Thyroid gland (tissue), 4 donors: ENCODE results near the gene BRINP1. TPM values are rescaled to one million over a fixed set of nuclear protein-coding genes. Genes with fewer than 3 reads are reported as not detected.

Experiments used
- DNase-seq, 2 donors: peaks; one replicate each; pipeline ENCODE4 v3.0.0-alpha.2; 2019
- H3K27ac ChIP-seq, 3 donors: fragments of 200-600 bp; sonication (generic); 1 replicate in 2 of 3; 2 replicates in 1 of 3; pipeline ENCODE4 v1.5.1; 2016 to 2019; ENCODE audit warnings: mild to moderate bottlenecking in 1 of 3, moderate library complexity in 1 of 3
- H3K27me3 ChIP-seq: fragments of 200-600 bp; sonication (generic); one replicate; pipeline ENCODE4 v1.5.1; 2019
- H3K36me3 ChIP-seq, 2 donors: fragments of 200-600 bp; sonication (generic); one replicate each; pipeline ENCODE4 v1.5.1; 2016 to 2019
- H3K4me1 ChIP-seq, 2 donors: fragments of 200-600 bp; sonication (generic); one replicate each; pipeline ENCODE4 v1.5.1; 2017 to 2019
- H3K4me3 ChIP-seq, 3 donors: fragments of 200-600 bp; sonication (generic); replicated peaks in 1 of 3; 1 replicate in 2 of 3; 2 replicates in 1 of 3; pipeline ENCODE4 v1.5.1; 2016; ENCODE audit warnings: mild to moderate bottlenecking in 1 of 3
- H3K9me3 ChIP-seq: fragments of 200-600 bp; sonication (generic); one replicate; pipeline ENCODE4 v1.5.1; 2017
- POLR2A ChIP-seq, 2 donors: fragments of 450-650 bp; IDR thresholded peaks; one replicate each; pipeline ENCODE4 v1.6.1; 2017; ENCODE audit warnings: antibody characterized with exemption in 2 of 2, mild to moderate bottlenecking in 2 of 2, moderate library complexity in 1 of 2
- WGBS, 2 donors: methylation state at CpG; one replicate each; pipeline ENCODE4 v1.1.5; 2017; 5-methylcytosine and 5-hydroxymethylcytosine counted together
- intact Hi-C: fragments of 100-400 bp; cut with DNase I; formaldehyde crosslinking; loops from one replicate; pipeline ENCODE4 v1.15.1; 2023
- total RNA-seq, 4 donors: library from RNA; depleted of rRNA; stranded (reverse); fragments of >200 nt; gene quantifications; one replicate each; pipeline ENCODE4 v1.2.3, GENCODE V29; 2016
- TF ChIP-seq, protein P1 (sequence below), 6 experiments: fragments of 200-600 bp in 3 of 6; fragments of 450-650 bp in 3 of 6; sonication (generic) in 3 of 6; IDR thresholded peaks; one replicate each; pipeline ENCODE4 v1.5.1; 2016 to 2019; ENCODE audit warnings: antibody characterized with exemption in 6 of 6, mild to moderate bottlenecking in 2 of 6, inconsistent platforms in 1 of 6, moderate library complexity in 1 of 6

Gene BRINP1
- total RNA-seq, 4 donors from 2014 or later = 0.67 to 1.1 (median 0.93) TPM; not detected in 1

DNA sequence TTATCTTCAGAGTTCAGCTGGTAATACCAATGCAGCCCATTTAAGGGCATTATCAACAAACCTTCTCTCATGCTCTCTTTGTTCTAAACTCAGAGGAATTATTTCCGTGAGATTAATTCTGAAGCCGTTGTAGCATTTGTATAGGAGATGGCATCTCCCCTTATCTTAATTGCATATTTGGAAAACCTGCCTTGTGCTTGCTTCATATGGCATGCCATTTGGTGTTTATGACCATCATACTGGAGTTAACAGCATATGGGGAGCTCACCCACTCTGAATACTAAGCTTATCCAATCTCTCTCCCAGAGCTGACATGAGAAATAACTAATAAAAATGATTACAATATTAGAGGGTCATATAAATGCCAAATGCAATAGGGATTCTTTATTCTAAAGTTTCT is 243.2 kb downstream of the BRINP1 start:
- WGBS, 2 donors = 83 to 91% methylated on average over 2 of the region's 2 CpGs
- intact Hi-C loops = no loop called here
- H3K4me3 ChIP-seq = no peak overlapping the region
- no peaks in the 10 kb centered on the region for H3K9me3 ChIP-seq
- no peaks in the 10 kb centered on the region for H3K27me3 ChIP-seq
- no peak overlapping the region for H3K27ac ChIP-seq
- no peak for DNase-seq
- H3K36me3 ChIP-seq = no peaks in the 10 kb centered on the region
- no peak for TF ChIP-seq POLR2A (IDR thresholded peaks at IDR 0.05)
- TF ChIP-seq, protein P1, sequence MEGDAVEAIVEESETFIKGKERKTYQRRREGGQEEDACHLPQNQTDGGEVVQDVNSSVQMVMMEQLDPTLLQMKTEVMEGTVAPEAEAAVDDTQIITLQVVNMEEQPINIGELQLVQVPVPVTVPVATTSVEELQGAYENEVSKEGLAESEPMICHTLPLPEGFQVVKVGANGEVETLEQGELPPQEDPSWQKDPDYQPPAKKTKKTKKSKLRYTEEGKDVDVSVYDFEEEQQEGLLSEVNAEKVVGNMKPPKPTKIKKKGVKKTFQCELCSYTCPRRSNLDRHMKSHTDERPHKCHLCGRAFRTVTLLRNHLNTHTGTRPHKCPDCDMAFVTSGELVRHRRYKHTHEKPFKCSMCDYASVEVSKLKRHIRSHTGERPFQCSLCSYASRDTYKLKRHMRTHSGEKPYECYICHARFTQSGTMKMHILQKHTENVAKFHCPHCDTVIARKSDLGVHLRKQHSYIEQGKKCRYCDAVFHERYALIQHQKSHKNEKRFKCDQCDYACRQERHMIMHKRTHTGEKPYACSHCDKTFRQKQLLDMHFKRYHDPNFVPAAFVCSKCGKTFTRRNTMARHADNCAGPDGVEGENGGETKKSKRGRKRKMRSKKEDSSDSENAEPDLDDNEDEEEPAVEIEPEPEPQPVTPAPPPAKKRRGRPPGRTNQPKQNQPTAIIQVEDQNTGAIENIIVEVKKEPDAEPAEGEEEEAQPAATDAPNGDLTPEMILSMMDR (IDR thresholded peaks at IDR 0.05) = no peak
- H3K4me1 ChIP-seq = no peaks in the 10 kb centered on the region

DNA sequence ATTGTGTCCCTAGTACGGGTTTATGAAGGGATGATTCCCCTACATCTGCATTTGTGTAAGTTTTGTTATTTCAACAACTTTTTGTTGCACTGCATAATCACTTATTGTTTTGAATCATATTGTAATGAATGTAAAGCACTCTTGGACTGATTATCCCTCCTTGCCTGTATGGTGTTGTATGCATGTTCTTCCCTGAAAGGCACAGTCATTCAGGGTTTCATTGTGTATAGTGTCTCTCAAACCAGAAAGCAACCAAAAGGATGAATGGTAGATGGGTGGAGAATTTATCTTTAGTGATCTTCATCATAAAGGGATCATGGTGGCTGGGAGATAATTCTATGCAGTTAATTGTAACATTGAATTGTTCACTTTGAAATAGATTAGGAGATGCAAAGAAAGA is 247.3 kb downstream of the BRINP1 start:
- no peaks in the 10 kb centered on the region for H3K36me3 ChIP-seq
- no peak for DNase-seq
- no peak overlapping the region for H3K27ac ChIP-seq
- intact Hi-C loops = no loop called here
- H3K9me3 ChIP-seq = no peaks in the 10 kb centered on the region
- no peaks in the 10 kb centered on the region for H3K27me3 ChIP-seq
- H3K4me3 ChIP-seq = no peak overlapping the region
- 85 to 90% methylated on average over 1 of the region's 1 CpG for WGBS, 2 donors
- no peaks in the 10 kb centered on the region for H3K4me1 ChIP-seq
- TF ChIP-seq, protein P1 (IDR thresholded peaks at IDR 0.05) = no peak
- no peak for TF ChIP-seq POLR2A (IDR thresholded peaks at IDR 0.05)

DNA sequence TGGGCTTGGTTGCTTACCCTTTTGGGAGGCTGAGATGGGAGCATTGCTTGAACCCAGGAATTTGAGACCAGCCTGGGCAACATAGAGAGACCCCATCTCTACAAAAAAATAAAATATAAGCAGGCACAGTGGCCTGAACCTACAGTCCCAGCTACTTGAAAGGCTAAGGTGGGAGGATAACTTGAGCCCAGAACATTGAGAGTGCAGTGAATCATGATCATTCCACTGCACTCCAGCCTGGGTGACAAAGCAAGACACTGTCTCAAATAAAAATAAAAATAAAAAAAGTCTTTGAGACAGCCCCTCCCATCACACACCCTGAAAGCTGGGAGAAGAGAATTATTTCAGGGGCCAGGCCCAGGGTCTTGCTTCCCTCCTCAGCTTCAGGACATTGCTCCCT is 251.8 kb downstream of the BRINP1 start:
- Histone ChIP-seq H3K4me3 (no peak overlapping the region), H3K36me3 (no peaks in the 10 kb centered on the region), H3K4me1 (no peaks in the 10 kb centered on the region), H3K27ac (no peak overlapping the region), H3K27me3 (no peaks in the 10 kb centered on the region), H3K9me3 (no peaks in the 10 kb centered on the region)
- DNase-seq = peak in 1 of 2 donors; percentile 2
- TF ChIP-seq, protein P1 (IDR thresholded peaks at IDR 0.05) = no peak
- TF ChIP-seq POLR2A (IDR thresholded peaks at IDR 0.05) = no peak
- intact Hi-C loops = no loop called here
